Measurements from ENCODE around the gene BEST1.

BEST1 gene

DNA sequence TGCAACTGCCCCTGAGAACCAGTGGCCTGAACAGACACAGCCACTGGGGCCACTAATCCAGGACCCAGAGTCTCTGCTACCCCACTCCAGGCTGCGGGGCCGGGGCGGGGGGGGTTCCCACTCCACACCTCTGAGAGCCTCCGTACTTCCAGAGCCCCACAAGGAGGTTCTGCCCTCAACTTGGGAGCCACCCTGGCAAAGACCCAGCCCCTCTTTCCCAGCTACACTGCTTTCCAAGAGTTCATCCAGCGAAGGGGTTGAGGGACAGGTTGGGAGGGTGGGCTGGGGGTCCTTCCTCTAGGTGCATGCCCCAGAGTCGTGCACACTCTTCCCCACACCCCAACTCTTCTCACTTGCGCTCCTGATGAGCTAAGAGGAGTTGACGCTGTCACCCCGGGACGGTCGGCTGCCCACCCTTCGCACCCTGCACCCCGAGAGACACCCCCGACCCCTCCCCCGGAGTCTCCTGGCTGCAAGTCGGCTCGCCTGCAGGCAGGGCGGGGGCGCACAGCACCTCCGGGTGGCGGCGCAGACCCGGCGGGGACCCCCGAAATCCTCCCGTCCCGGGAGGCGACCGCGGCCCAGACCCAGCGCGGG lies 33.3 kb upstream of the BEST1 start:
- DNase-seq = no peak

DNA sequence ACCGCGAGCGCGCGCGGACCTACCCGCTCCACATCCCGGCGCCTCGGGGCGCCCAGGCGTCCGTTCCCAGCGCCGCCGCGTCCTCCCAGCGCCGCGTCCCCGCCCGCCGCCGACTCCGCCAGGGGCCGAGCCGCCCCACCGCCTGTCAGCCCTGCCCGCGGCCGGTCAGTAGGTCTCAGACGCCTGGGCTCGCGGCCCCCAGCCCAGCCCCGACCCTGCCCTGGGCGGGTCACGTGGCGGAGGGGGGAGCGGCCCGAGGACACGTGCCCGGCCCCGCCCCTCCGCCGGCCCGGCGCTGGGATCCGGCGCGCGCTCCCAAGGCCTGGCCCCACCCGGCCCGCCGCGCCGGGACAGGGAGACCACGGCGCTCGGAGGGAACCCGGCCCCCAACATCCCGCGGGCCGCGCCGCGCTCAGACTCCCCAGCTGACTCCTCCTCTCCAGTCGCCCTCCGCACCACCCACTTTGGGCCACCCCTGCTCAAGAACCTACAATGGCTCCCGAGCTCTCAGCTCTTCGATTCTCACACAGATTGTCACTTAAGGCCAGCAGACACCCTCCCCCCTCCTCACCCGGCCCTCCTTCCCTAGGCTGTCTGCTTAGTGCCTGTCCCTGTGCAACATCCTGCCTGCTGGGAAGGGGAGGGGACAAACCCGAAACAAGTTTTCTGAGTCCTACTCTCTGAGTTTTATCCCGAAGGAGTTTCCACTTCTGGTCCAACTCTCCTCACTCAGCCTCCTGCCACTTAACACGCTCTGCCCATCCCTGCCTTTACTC lies 32.6 kb upstream of the BEST1 start, which contains the start of gene RAB3IL1:
Gene RAB3IL1 (minus strand): TSS at position 233 of the 776 bp plus-strand sequence. CDS start 199 bp downstream, at position 34.
- DNase-seq = no peak

DNA sequence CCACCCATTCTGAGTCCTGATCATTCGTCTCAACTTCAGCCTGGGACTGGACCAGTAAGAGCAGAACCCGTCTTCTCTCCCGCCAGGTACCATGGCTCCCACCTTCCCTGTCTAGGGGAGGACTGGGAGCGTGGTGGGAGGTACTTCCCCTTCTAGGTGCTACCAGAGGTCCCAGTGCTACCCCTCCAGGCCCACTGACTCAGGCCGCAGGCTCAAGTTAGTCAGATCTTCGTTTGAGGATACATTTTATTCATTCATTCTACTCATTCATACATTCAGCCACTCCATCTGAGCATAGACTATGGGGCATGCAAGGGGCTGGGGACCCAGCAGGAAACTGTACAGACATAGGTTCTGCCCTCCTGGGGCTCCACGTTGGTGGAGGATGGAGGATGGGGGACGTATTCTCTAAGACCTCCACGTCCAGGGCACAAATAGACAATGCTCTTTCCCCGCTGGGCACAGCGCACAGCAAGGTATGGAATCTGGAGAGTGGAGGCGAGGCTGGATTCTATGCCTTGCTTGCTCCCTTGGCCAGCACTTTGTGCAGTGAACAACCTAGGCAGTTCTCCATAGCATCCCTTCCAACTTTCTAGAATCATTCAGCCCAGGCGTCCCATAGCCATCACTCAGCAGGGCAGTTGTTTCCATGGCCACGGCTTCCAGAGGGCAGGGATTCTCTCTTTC lies 31.8 kb upstream of the BEST1 start:
- no peak for DNase-seq

DNA sequence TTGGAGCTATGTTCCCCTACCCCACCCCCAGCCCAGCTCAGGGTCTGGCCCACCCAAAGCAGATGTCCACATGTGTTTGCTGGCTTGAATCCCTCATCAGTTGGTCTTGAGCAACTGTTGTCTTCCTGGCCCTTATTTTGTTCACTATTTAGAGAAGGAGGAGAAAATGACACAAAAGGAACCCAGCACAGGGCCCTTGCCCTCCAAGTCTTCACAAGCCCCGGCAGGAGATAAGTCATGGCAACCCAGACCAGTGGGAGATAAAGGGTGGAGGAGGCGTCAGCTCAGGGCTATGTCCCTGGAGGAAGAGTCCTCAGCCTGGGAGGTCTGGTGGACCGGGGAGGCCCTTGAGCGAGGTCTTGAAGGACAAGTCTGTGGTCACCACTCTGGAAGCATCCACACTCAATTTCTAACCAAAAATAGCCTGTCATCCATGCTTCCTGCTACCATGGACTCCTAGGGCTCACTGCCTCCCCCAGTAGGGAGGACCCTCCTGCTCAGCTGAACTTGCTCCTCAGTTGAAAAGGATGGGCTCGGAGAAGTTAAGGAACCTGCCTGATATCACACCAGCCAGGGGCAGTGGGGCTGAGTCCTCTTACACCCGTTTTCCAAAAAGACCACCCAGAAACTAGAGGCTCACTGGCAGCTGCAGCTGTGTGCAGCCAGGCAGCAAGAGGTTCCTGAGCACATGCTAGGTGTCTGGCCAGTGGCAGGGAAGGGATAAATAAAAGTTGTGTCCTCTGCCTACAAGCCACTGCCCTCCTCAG lies 31.0 kb upstream of the BEST1 start:
- DNase-seq = no peak

DNA sequence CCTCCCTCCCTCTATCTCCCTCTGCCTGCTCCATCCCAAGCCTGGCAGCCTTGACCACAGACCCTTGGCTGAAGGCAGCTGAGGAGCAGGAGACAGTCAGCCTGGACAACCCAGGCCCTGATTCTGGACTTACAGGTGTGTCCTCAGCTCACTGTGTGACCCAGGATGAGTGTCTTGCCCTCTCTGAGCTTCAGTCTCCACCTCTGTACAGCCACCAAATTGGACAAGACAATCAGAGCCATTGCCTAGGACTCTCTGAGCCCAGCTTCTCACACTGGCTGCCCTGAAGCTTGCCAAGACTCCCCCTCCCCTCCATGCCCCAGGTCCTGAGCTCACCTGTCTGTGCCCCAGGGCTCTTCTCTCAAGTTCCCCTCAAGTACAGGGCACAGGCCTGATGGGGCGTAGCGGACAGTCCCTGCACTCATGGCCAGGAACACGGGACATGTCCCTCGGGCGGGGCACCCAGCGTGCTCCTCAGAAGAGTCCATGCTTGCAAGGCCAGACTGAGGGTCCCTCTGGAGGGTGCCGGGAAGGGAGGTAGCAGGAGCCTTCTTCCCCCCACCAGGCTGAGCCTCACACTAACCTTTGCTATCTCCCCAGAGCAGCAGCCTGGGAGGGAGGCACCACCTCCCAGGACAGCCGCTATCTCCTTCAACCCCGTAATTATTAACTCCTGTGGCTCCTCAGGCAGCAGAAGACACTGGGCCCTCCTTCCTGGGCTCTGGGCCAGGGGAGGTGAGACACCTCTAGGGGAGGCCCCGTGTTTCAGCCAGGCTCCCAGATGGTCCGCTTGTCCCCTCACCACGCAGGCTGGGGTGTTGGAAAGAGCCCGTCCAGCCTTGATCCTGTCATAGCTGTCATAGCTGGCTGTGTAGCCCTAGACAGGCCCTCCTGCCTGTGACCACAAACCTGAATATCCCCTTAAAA lies 30.2 kb upstream of the BEST1 start:
- DNase-seq = no peak

DNA sequence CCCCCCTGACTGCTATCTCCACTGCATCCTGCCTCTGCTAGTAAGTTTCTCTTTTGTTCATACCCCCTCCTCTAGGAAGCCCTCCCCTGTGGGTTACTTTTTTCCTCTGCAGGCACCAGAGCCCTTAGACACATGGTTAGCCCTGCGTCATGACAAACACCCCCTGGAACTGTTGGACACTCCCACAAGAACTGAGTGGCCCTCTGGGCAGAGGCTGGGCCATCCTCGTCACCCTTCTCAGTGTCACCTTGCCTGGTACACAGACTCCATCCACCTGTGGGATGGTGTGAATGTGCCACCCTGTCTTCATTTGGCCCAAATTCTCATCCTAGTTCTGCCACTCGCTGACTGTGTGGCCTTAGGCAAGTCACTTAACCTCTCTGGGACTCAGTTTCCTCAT lies 28.7 kb upstream of the BEST1 start:
- no peak for DNase-seq

DNA sequence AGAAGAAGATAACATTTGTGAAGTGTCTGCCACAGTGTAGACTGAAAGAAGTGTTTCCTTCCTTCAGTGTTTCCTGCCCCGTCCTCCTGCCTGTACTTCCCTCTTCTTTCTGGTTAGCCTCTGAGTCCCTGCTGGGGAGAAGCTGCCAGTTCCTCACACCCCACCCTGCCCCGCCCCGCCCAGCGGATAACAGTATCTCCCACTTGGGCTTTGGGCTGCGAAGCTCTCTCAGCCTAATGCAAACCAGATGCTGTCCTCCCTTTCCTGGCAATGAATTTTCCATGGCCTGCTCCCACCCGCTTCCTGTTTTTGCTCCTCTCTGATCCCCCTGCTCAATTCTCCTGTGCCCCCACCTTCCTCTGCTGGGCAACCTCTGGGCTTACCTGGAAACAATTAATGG lies 27.6 kb upstream of the BEST1 start:
- peak; percentile 23 for DNase-seq

DNA sequence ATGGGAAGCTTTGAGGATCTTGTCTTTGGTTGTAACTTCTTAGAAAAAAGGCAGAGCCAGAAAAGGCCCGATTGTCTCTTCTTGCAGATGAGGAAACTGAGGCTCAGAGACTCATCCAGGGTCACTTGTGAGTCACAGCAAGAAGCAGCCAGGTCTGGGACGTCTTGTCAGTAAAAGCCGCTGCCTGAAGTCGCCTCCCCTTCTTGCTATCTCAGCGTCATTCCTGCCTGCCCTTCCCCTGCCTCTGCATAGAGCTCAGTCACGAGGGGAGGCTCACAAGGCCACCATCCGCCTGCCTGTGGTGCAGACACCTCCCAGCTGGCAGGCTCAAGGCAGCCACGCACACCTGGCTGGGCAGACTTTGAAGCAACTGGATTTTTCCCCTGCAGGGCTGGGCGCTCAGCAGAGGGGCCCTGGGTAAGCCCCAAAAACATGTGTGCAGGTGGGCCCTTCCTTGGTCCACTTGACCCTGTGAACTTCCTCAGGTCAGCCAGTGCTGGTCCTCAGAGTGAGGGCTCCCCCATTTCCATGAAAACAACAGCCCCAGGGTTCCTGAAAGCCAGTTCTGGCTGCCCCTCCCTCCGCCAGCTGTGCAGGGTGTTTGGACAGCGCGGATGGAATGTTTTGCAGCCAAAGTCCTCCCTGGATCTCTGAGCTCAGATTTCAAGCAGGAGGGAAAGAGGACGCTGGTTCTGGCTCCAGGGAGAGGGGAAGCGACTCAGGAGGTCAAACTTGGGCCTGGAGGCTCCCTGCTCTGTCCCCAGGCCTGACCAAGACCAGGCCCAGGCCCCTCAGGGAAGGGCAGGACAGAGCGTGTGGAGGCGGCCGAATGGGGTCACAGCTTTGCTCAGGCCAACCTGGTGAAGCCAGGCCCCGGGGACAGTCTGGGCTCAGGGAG lies 26.7 kb upstream of the BEST1 start:
- DNase-seq = no peak

DNA sequence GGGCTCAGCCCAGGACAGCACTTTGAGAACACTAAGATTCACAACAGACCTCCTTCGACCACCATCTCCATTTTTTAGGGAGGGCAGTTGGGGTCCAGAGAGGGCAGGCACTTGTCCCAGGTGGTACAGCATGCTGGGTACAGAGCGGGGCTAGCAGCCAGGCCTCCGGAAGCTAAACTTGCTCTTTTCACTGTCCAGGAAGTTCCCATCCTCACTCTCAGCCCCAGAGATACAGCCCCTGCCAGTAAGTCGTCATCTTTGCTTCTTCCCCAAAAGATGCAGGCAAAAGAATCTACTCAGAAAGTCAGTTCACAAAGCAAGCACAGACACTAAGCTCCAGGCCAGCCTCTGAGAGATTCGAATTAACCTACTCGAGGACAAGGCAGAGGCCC lies 26.1 kb upstream of the BEST1 start:
- DNase-seq = no peak

DNA sequence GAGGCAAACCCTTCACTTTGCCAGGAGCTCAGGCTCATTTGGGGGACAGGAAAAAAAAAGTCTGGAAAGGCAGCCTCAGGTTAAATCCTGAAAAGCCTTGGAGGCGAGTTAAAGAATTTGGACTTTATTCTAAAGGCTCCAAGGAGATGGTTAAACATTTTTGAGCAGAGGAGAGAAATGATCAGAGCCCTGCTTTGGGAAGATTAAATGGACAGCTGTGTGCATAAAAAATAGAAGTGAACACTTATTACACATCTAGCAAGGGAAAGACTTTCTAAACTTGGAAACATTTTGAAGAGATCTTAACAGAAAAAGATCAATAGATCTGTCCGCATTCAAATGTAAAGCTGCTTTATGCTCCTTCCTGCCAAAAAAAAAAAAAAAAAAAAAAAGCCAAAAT lies 24.4 kb upstream of the BEST1 start:
- DNase-seq = no peak

DNA sequence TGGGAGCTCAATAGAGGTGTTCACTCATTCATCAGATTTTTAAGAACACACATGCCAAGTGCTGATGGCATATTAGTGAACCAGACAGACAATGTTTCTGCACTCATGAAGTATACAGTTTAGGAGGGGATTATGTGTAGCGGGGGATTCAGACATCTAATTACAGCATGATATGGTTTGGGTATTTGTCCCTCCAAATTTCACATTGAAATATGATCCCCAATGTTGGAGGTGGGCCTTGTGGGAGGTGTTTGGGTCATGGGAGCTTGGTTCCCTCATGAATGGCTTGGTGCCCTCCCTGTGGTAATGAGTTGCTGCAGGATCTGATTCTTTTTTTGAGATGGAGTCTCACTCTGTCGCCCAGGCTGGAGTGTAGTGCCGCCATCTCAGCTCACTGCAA lies 23.9 kb upstream of the BEST1 start:
- no peak for DNase-seq

DNA sequence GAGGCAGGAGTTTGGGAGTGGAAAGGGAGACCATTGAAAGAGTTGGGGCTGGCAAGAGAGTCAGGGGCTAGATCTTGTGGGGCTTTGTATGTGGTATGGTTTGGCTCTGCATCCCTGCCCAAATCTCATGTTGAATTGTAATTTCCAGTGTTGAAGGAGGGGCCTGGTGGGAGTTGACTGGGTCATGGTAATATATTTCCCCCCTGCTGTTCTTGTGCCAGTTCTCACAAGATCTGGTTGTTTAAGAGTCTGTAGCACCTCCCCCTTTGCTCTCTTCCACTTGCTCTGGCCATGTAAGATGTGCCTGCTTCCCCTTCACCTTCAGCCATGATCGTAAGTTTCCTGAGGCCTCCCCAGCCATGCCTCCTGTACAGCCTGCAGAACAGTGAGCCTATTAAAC lies 22.6 kb upstream of the BEST1 start:
- DNase-seq = no peak

DNA sequence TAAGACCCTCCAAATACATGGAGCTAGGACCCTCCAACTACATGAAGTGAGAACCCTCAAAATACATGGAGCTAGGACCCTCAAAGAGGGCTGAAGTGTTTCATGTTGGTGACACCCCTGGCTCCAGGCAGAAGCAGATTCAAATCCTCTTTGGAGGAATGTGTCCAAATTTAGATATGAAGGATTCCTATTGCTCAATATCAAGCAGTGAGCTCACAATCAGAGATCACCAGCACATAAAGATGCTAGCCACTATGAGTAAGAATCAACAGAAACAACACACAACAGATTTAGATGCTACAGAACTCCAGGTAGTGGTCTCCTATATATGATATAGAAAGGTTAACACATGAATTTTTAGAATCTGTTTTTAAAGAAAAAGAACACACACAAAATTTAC lies 21.5 kb upstream of the BEST1 start:
- DNase-seq = no peak

DNA sequence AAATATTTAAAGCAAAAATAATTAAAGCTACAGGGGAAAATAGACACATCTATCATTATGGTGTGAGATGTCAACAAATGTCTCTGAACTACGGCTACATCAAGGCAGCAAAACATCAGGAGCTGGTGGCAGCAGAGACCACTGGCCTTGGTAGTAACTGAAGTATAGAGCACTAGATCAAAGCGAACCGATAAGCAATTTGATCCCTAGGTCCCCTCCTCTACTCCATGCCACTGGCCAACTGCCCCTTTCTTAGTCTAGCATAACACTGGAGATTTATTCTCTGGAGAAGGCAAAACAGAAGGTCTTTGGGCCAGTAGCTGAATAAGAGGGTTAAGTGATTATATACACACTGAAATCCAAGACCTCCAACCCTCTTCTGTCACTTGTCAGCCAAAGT lies 19.2 kb upstream of the BEST1 start:
- DNase-seq = no peak

DNA sequence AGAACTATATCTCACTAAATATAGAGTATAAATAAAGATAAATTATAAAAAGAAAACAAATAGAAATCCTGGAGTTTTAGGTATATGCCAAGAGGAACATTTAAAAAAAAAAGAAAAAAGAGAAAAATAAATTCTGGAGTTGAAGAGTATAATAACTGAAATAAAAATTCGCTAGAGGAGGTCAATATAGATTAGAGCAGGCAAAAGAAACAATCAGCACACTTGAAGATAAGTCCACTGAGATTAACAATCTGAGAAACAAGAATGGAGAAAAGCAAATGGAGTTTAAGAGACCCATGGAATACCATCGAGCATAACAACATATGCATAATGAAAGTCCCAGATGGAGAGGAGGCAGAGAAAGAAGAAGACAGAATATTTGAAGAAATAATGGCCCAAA lies 14.3 kb upstream of the BEST1 start:
- no peak for DNase-seq

DNA sequence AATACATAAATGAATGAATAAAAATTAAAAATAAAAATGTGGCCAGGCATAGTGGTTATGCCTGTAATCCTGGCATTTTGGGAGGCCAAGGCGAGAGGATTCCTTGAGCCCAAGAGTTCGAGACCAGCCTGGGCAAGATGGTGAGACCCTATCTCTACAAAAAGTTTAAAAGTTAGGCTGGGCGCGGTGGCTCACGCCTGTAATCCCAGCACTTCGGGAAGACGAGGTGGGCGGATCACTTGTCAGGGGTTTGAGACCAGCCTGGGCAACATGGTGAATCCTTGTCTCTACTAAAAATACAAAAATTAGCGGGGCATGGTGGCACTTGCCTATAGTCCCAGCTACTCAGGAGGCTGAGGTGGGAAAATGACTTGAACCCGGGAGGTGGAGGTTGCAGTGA lies 9.7 kb upstream of the BEST1 start:
- no peak for DNase-seq

DNA sequence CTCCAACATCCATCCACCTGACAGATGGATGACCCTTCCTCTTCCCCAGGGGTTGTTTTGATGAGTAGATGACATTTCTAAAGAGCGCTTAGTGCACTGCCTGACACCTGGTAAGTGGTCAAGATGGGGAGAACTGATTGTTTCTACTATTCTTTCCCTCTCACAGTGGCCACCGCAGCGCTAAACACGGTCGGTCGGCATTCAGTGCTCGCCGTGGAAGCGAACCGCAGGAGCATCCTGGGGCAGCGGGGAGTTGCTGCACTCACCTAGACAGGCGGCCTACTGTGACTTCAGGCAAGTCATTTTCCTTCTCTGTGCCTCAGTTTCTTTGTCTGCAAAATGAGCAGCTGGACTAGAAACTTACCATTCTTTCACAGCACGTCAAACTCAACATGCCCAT lies 5.0 kb upstream of the BEST1 start:
- no peak for DNase-seq

DNA sequence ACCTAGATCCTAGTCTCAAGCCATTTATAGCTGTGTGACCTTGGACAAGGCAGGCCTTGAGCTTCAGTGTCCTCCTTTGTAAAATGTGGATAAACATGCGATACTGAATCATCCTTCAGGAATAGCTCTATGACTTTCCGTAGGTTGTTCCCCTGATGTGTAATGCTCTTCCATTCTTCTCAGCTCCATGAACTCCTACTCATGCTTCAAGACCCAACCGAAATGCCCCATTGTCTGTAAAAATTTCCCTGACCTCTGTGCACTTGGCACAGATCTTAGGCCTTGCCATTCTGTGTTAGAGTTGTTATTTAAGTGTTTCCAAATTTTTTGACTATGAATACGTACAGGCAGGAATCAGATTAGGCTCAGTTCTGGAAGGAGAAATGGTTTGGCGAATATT lies 3.3 kb upstream of the BEST1 start:
- no peak for DNase-seq

DNA sequence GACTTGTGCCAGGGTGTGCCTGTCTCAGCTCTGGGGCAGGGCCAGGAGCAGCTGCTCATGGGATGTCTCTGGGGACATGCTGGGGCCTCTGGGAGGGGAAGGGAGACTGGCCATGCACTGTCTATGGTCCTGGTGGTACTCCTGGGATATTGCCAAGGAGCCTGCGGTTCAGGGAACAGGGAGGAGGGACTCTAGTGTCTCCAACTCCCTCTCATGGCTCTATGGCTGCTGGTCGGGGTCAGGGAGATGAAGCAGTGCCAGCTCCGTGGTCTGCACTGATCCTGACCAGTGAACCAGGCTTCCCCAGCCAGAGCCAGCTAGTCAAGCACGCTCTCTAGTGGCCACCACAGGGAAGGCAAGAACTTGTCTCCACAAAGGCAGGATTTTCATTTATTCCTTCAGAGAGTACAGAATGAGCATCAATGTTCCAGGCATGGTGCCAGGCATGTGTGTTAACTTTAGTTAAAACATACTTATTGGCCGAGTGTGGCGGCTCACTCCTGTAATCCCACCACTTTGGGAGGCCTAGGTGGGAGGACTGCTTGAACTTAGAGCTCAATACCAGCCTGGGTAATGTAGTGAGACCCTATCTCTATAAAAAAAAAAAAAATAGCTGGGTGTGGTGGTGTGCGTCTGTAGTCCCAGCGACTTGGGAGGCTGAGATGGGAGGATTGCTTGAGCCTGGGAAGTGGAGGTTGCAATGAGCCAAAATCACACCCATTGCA lies 2.5 kb upstream of the BEST1 start:
- peak; percentile 8 for DNase-seq

DNA sequence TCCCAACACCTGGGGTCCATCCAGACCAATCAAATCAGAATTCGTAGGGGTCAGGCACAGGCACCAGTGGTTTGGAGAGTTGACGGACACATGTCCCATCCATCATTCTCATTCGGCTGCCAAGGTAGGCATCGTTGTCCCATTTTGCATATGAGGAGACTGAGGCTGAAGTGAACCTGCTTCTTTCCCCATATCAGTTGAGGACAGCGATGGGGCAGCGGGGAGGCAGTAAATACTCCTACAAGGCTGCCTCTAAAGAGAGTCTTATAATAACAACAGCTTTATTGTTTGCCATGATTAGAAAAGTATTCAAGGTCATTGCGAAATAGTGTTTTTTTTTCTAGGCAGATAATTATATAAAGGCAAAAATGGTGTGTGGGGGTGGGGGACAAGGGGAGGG lies 1.6 kb upstream of the BEST1 start:
- no peak for DNase-seq
